Vagina (tissue), 2 donors: ENCODE data around the gene PAX7.

ENCODE experiments used
- CTCF ChIP-seq, 3 experiments: fragments of 450-650 bp in 2 of 3; fragments of 200-600 bp in 1 of 3; sonication (generic) in 1 of 3; IDR thresholded peaks; one replicate each; pipeline ENCODE4 v1.5.1; 2017 to 2019; ENCODE audit warnings: antibody characterized with exemption in 3 of 3, mild to moderate bottlenecking in 2 of 3, moderate library complexity in 2 of 3
- POLR2A ChIP-seq, 2 donors: fragments of 450-650 bp; IDR thresholded peaks; one replicate each; pipeline ENCODE4 v1.6.1; 2017; ENCODE audit warnings: antibody characterized with exemption in 2 of 2, mild to moderate bottlenecking in 2 of 2, moderate library complexity in 2 of 2
- POLR2AphosphoS5 ChIP-seq, 2 donors: sonication (generic); formaldehyde crosslinking; IDR thresholded peaks; one replicate each; pipeline ENCODE4 v1.9.0; 2017; ENCODE audit warnings: antibody characterized with exemption in 2 of 2, mild to moderate bottlenecking in 2 of 2, low read depth in 1 of 2; ENCODE audit not compliant: insufficient read depth in 1 of 2

- TF ChIP-seq POLR2A (IDR thresholded peaks at IDR 0.05) (no peak), CTCF (IDR thresholded peaks at IDR 0.05) (no peak), POLR2AphosphoS5 (IDR thresholded peaks at IDR 0.05; ENCODE audit: insufficient read depth in 1 of 2, low read depth in 1 of 2) (no peak)
These were observed 77.1 kb downstream of the PAX7 start for GRCh38 chr1:18707696-18708257.
